Right lobe of liver (tissue), 4 donors: Measurements from ENCODE around the gene KRTCAP2.

ENCODE experiments used
- POLR2A ChIP-seq: fragments of 450-650 bp; IDR thresholded peaks from one replicate; pipeline ENCODE4 v1.6.1; 2017; ENCODE audit warnings: antibody characterized with exemption, mild to moderate bottlenecking
- TF ChIP-seq, protein P1 (sequence below), 4 donors: fragments of 200-600 bp in 3 of 4; fragments of 450-650 bp in 1 of 4; IDR thresholded peaks; one replicate each; pipeline versions ENCODE4 v1.5.1 to v1.8.0; 2016 to 2022; ENCODE audit warnings: antibody characterized with exemption in 4 of 4, mild to moderate bottlenecking in 2 of 4
- donor health status: DM: no; HTN: no; CAD: no.
- donor health status: DM: no; HTN: no; CAD: no.
- donor health status: DM: no; HTN: yes; CAD: no.

DNA sequence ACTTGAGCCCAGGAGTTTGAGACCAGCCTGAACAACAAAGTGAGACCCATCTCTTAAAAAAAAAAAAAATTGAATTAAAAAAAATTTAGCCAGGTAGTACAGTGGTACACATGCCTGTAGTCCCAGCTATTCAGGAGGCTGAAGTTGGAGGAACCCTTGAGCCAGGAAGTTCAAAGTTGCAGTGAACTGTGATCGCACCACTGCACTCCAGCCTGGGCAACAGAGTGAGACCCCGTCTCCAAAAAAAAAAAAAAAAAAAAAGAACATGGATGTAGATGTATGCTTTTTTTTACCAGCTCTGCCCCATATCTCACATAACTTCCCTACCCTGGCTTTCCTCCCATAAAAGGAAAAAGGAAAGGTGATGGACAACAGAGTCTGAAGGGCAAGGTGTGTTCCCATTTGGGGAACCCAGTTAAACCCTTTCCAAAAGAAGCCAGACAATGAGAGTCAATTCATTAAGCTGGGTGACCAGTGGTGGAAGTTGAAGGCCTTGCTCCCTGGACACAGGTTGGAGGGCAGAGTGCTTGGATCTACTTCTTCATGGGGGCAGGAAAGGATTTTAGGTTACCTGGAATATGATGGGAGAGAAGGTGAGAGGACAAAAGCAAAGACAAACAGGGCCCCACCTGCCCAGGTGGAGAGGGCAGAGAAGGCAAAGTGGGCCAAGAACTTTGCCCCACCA lies 2.9 kb downstream of the KRTCAP2 start:
- TF ChIP-seq POLR2A: no peak
- TF ChIP-seq, protein P1, sequence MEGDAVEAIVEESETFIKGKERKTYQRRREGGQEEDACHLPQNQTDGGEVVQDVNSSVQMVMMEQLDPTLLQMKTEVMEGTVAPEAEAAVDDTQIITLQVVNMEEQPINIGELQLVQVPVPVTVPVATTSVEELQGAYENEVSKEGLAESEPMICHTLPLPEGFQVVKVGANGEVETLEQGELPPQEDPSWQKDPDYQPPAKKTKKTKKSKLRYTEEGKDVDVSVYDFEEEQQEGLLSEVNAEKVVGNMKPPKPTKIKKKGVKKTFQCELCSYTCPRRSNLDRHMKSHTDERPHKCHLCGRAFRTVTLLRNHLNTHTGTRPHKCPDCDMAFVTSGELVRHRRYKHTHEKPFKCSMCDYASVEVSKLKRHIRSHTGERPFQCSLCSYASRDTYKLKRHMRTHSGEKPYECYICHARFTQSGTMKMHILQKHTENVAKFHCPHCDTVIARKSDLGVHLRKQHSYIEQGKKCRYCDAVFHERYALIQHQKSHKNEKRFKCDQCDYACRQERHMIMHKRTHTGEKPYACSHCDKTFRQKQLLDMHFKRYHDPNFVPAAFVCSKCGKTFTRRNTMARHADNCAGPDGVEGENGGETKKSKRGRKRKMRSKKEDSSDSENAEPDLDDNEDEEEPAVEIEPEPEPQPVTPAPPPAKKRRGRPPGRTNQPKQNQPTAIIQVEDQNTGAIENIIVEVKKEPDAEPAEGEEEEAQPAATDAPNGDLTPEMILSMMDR (IDR thresholded peaks at IDR 0.05): no peak
